A673 (cell line): ENCODE measurements around the gene MYO5A.

Source experiments
- EZH2 ChIP-seq: fragments of 200-600 bp; sonication (generic); IDR thresholded peaks from 2 replicates; pipeline ENCODE4 v1.6.1; 2017; ENCODE audit warnings: borderline replicate concordance, low read depth, mild to moderate bottlenecking, mixed read lengths, antibody characterized with exemption, low read length; ENCODE audit not compliant: poor library complexity, severe bottlenecking
- TF ChIP-seq, protein P1 (sequence below): fragments of 300-800, 200-600 bp; sonication (generic); conservative IDR thresholded peaks from 2 replicates; pipeline ENCODE4 v1.5.1; 2017; ENCODE audit warnings: low read depth, mild to moderate bottlenecking, antibody characterized with exemption, low read length, moderate library complexity, mixed read lengths

DNA sequence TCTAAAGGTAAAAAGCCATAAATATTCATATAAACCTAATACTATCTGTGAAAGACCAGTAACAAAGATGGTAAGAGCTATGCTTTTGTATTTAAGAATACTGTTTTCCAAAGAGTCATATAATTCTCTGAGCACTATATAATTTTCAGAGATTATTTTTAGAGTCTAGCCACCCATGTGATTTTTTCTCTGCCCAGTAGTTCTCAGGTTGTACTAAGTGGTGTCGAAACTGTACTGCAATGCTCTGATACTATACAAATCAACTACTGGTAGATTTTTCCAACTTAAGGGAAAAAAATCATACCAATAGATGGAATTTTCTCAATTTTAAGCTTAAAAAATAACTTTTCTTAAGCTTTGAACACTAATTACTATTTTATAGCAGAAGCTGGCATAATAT lies 104.8 kb downstream of the MYO5A start:
- TF ChIP-seq, protein P1, sequence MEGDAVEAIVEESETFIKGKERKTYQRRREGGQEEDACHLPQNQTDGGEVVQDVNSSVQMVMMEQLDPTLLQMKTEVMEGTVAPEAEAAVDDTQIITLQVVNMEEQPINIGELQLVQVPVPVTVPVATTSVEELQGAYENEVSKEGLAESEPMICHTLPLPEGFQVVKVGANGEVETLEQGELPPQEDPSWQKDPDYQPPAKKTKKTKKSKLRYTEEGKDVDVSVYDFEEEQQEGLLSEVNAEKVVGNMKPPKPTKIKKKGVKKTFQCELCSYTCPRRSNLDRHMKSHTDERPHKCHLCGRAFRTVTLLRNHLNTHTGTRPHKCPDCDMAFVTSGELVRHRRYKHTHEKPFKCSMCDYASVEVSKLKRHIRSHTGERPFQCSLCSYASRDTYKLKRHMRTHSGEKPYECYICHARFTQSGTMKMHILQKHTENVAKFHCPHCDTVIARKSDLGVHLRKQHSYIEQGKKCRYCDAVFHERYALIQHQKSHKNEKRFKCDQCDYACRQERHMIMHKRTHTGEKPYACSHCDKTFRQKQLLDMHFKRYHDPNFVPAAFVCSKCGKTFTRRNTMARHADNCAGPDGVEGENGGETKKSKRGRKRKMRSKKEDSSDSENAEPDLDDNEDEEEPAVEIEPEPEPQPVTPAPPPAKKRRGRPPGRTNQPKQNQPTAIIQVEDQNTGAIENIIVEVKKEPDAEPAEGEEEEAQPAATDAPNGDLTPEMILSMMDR = no peak
- TF ChIP-seq EZH2 = no peak
